Trophoblast cell (in vitro differentiated cells and primary cell): ENCODE data around the gene FAAH.

Experiments used
- DNase-seq, 2 donors: peaks; one replicate each; pipeline ENCODE4 v3.0.0-alpha.2; 2016
- H2AFZ ChIP-seq: 2 replicates; pipeline ENCODE4 v1.6.1; 2013; ENCODE audit warnings: low read length, moderate library complexity, mild to moderate bottlenecking; ENCODE audit not compliant: insufficient read depth, poor library complexity
- H2AK5ac ChIP-seq: 2 replicates; pipeline ENCODE4 v1.6.1; 2013; ENCODE audit warnings: mild to moderate bottlenecking, low read length
- H2BK120ac ChIP-seq: 2 replicates; pipeline ENCODE4 v1.6.1; 2013; ENCODE audit warnings: low read length, mild to moderate bottlenecking, moderate library complexity; ENCODE audit not compliant: insufficient read depth, poor library complexity
- H2BK12ac ChIP-seq: 2 replicates; pipeline ENCODE4 v1.6.1; 2013; ENCODE audit warnings: mild to moderate bottlenecking, low read length, moderate library complexity
- H2BK5ac ChIP-seq: 2 replicates; pipeline ENCODE4 v1.6.1; 2013; ENCODE audit warnings: low read length, low read depth, moderate library complexity, mild to moderate bottlenecking; ENCODE audit not compliant: poor library complexity
- H3K14ac ChIP-seq: 2 replicates; pipeline ENCODE4 v1.6.1; 2013; ENCODE audit warnings: mild to moderate bottlenecking, low read length
- H3K18ac ChIP-seq: 2 replicates; pipeline ENCODE4 v1.6.1; 2013; ENCODE audit warnings: mild to moderate bottlenecking, low read length
- H3K23ac ChIP-seq: 2 replicates; pipeline ENCODE4 v1.6.1; 2013; ENCODE audit warnings: low read length
- H3K27ac ChIP-seq: 2 replicates; pipeline ENCODE4 v1.5.1; 2013; ENCODE audit warnings: low read depth, mild to moderate bottlenecking, inconsistent platforms, low read length, moderate library complexity
- H3K27me3 ChIP-seq: 2 replicates; pipeline ENCODE4 v1.6.1; 2013; ENCODE audit warnings: inconsistent platforms, mild to moderate bottlenecking, low read length, moderate library complexity; ENCODE audit not compliant: insufficient read depth
- H3K36me3 ChIP-seq, 2 experiments: 1 replicate in 1 of 2; 2 replicates in 1 of 2; pipeline ENCODE4 v1.6.1; 2013; ENCODE audit warnings: low read length in 2 of 2, mild to moderate bottlenecking in 2 of 2, moderate library complexity in 1 of 2; ENCODE audit not compliant: insufficient read depth in 2 of 2, control insufficient read depth in 1 of 2
- H3K4ac ChIP-seq: 2 replicates; pipeline ENCODE4 v1.6.1; 2013; ENCODE audit warnings: low read depth, mild to moderate bottlenecking, low read length, moderate library complexity
- H3K4me1 ChIP-seq, 2 experiments: 1 replicate in 1 of 2; 2 replicates in 1 of 2; pipeline ENCODE4 v1.6.1; 2013; ENCODE audit warnings: low read length in 2 of 2, mild to moderate bottlenecking in 2 of 2, moderate library complexity in 1 of 2; ENCODE audit not compliant: insufficient read depth in 2 of 2, control insufficient read depth in 1 of 2
- H3K4me2 ChIP-seq: 2 replicates; pipeline ENCODE4 v1.6.1; 2013; ENCODE audit warnings: inconsistent platforms, mild to moderate bottlenecking, low read length, moderate library complexity
- H3K4me3 ChIP-seq: 2 replicates; pipeline ENCODE4 v1.5.1; 2013; ENCODE audit warnings: mild to moderate bottlenecking, low read depth, low read length, inconsistent platforms
- H3K79me1 ChIP-seq: one replicate; pipeline ENCODE4 v1.6.1; 2013; ENCODE audit warnings: low read length
- H3K79me2 ChIP-seq: 2 replicates; pipeline ENCODE4 v1.6.1; 2013; ENCODE audit warnings: low read length, mild to moderate bottlenecking; ENCODE audit not compliant: control insufficient read depth, insufficient read depth, poor library complexity
- H3K9ac ChIP-seq: 2 replicates; pipeline ENCODE4 v1.6.1; 2013; ENCODE audit warnings: mild to moderate bottlenecking, low read length
- H3K9me3 ChIP-seq: 2 replicates; pipeline ENCODE4 v1.6.1; 2013; ENCODE audit warnings: low read depth, mild to moderate bottlenecking, control low read depth, inconsistent platforms, low read length; ENCODE audit not compliant: insufficient read depth
- H4K12ac ChIP-seq: 2 replicates; pipeline ENCODE4 v1.6.1; 2013; ENCODE audit warnings: low read depth, mild to moderate bottlenecking, low read length, moderate library complexity
- H4K8ac ChIP-seq: 2 replicates; pipeline ENCODE4 v1.6.1; 2013; ENCODE audit warnings: low read depth, mild to moderate bottlenecking, low read length, moderate library complexity
- H4K91ac ChIP-seq: one replicate; pipeline ENCODE4 v1.6.1; 2013; ENCODE audit warnings: low read depth, mild to moderate bottlenecking, low read length, moderate library complexity
- WGBS: extraction: QIAGEN DNeasy Blood & Tissue Kit; methylation state at CpG from one replicate; pipeline ENCODE4 v1.1.7; 2013; ENCODE audit warnings: missing lambda C conversion rate; ENCODE audit not compliant: insufficient read length, insufficient coverage; ENCODE audit errors: extremely low coverage; 5-methylcytosine and 5-hydroxymethylcytosine counted together

FAAH gene

DNA sequence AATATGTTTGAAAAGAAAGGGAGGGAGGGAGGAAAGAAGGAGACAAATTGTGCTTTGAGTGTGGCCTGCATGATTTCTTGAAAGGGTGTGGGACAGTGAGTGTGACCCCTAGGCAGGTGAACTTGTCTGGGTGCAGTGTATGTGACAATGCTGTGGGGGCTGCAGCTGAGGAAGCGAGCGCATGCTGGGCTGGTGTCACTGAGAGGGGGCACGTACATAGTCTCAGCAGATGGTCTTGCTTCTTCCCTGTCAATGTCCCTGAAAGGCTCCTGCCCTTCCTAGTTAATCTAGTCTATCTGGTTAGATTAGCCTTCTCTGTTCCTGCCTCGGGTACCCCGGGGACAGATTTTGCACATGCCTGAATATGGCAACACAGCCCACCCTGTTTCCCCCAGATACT lies 9.8 kb downstream of the FAAH start:
- no peak overlapping the region for H3K18ac ChIP-seq
- H4K8ac ChIP-seq: no peak overlapping the region
- no CpG with 5 or more reads among the region's 5 CpGs for WGBS
- H3K4me3 ChIP-seq: no peak overlapping the region
- no peak overlapping the region for H3K14ac ChIP-seq
- no peak overlapping the region for H4K91ac ChIP-seq
- no peak overlapping the region for H3K4me2 ChIP-seq
- no peak overlapping the region for H3K23ac ChIP-seq
- H3K27me3 ChIP-seq: no peaks in the 10 kb centered on the region
- DNase-seq: no peak
- H2AK5ac ChIP-seq: no peak overlapping the region
- H3K4me1 ChIP-seq: peaks cover 4 to 9% of the 10 kb centered on the region in 2 experiments
- no peak overlapping the region for H4K12ac ChIP-seq
- H3K79me2 ChIP-seq: no peaks in the 10 kb centered on the region
- H3K79me1 ChIP-seq: no peaks in the 10 kb centered on the region
- H3K4ac ChIP-seq: no peak overlapping the region
- no peak overlapping the region for H2BK120ac ChIP-seq
- H3K36me3 ChIP-seq: no peaks in the 10 kb centered on the region
- no peak overlapping the region for H3K27ac ChIP-seq
- peaks cover 2% of the 10 kb centered on the region for H3K9me3 ChIP-seq
- H2AFZ ChIP-seq: no peak overlapping the region
- no peak overlapping the region for H2BK12ac ChIP-seq
- H2BK5ac ChIP-seq: no peak overlapping the region
- H3K9ac ChIP-seq: no peak overlapping the region

DNA sequence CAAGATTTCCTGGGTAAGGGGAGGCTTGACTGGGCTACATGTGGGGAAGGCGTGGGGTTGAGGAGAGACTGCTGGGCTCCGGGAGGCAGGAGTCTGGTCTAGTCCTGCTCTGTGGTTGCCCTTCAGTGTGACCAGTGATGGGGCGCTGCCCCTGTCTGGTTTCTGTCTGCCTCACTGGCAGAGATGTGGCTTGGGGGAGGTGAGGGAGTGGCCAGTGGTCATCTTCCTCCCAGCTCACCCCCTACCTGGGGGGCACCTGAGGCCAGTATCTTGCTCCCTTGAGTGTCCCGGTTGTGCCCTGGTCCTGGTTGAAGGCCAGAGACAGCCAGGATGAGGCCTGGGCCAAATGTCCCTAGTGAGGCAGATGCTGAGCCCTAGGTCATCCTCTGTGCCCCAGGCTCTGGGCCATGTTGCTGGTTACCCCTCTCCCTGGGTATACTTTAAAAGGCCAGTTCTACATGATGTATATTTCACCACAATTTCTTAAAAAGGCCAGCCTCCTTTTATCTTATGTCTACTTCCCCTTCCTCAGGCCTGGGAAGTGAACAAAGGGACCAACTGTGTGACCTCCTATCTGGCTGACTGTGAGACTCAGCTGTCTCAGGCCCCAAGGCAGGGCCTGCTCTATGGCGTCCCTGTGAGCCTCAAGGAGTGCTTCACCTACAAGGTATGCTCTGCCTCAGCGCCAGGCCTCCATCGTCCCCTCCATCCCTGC lies 10.5 kb downstream of the FAAH start:
- Histone ChIP-seq H3K9me3 (peaks cover 2% of the 10 kb centered on the region), H2AK5ac (no peak overlapping the region), H3K27ac (no peak overlapping the region), H3K36me3 (no peaks in the 10 kb centered on the region), H4K91ac (no peak overlapping the region), H3K9ac (no peak overlapping the region), H4K8ac (no peak overlapping the region), H4K12ac (no peak overlapping the region), H3K4me1 (peaks cover 4 to 9% of the 10 kb centered on the region in 2 experiments), H2BK120ac (no peak overlapping the region), H3K4me2 (no peak overlapping the region), H3K27me3 (no peaks in the 10 kb centered on the region), H3K4ac (no peak overlapping the region), H3K23ac (no peak overlapping the region), H2BK5ac (no peak overlapping the region), H3K4me3 (no peak overlapping the region), H3K18ac (no peak overlapping the region), H3K14ac (no peak overlapping the region), H3K79me1 (no peaks in the 10 kb centered on the region), H2BK12ac (no peak overlapping the region), H3K79me2 (no peaks in the 10 kb centered on the region), H2AFZ (no peak overlapping the region)
- no CpG with 5 or more reads among the region's 7 CpGs for WGBS
- no peak for DNase-seq

DNA sequence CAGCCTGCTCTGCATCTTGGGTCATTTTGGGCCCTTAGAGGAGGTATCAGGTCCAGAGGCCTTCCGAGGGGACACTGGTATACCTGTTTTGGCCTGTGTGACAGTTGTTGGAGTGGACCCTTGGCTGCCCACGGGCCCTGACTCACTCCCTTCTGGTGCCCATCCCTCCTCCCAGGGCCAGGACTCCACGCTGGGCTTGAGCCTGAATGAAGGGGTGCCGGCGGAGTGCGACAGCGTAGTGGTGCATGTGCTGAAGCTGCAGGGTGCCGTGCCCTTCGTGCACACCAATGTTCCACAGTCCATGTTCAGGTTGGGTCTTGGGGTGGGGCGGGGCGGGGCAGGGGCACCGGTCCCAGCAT lies 11.1 kb downstream of the FAAH start:
- Histone ChIP-seq H3K27me3 (no peaks in the 10 kb centered on the region), H2BK120ac (no peak overlapping the region), H3K9me3 (peaks cover 2% of the 10 kb centered on the region), H3K18ac (no peak overlapping the region), H4K91ac (no peak overlapping the region), H3K23ac (no peak overlapping the region), H2AFZ (no peak overlapping the region), H2BK5ac (no peak overlapping the region), H4K12ac (no peak overlapping the region), H3K9ac (no peak overlapping the region), H3K4me1 (peaks cover 4 to 9% of the 10 kb centered on the region in 2 experiments), H3K36me3 (no peaks in the 10 kb centered on the region), H2BK12ac (no peak overlapping the region), H3K79me2 (no peaks in the 10 kb centered on the region), H3K79me1 (no peaks in the 10 kb centered on the region), H3K4ac (no peak overlapping the region), H3K4me3 (no peak overlapping the region), H3K27ac (no peak overlapping the region), H4K8ac (no peak overlapping the region), H3K14ac (no peak overlapping the region), H2AK5ac (no peak overlapping the region), H3K4me2 (no peak overlapping the region)
- WGBS: no CpG with 5 or more reads among the region's 12 CpGs
- DNase-seq: no peak

DNA sequence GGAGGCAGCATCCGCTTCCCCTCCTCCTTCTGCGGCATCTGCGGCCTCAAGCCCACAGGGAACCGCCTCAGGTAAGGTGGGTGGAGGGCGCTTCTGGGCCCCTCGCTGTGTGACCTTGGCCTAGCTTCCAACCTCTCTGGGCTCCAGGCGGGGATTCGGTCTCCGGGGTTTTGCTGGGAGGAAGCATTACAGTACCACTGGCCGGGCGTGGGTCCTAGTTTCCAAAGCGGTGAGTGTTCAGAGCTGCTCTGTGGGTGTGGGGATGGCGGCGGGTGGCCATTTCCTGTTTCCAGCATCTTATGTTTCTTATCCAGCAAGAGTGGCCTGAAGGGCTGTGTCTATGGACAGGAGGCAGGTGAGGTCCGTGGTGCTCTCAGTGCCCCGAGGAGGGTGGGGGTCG lies 11.6 kb downstream of the FAAH start:
- no peaks in the 10 kb centered on the region for H3K79me1 ChIP-seq

More for the DNA sequence above, 11.6 kb downstream of the FAAH start:
- Histone ChIP-seq H4K12ac (no peak overlapping the region), H3K4me3 (no peak overlapping the region), H3K4me1 (peaks cover 4 to 9% of the 10 kb centered on the region in 2 experiments), H2BK120ac (no peak overlapping the region), H2AFZ (no peak overlapping the region), H3K23ac (no peak overlapping the region), H2BK12ac (no peak overlapping the region), H3K27me3 (no peaks in the 10 kb centered on the region), H3K4me2 (no peak overlapping the region), H3K36me3 (no peaks in the 10 kb centered on the region), H3K9me3 (peaks cover 2% of the 10 kb centered on the region), H4K8ac (no peak overlapping the region), H3K27ac (no peak overlapping the region), H3K79me2 (no peaks in the 10 kb centered on the region), H3K18ac (no peak overlapping the region), H3K4ac (no peak overlapping the region), H2BK5ac (no peak overlapping the region), H3K14ac (no peak overlapping the region), H4K91ac (no peak overlapping the region), H3K9ac (no peak overlapping the region), H2AK5ac (peak overlapping the region; percentile 71)
- no CpG with 5 or more reads among the region's 17 CpGs for WGBS
- DNase-seq: no peak
